Heart left ventricle (tissue), 16 donors: Measurements from ENCODE around the gene ARHGAP18. TPM values are rescaled to one million over a fixed set of nuclear protein-coding genes. Genes with fewer than 3 reads are reported as not detected.

Experiments used
- ATAC-seq, 4 donors: fragments of 200-7000 bp; cut with Tn5 transposase; one replicate each; pipeline ENCODE4 v1.9.1; 2020 to 2022; ENCODE audit warnings: moderate library complexity in 4 of 4, mild to moderate bottlenecking in 3 of 4, moderate number of reproducible peaks in 1 of 4
- DNase-seq, 5 donors: peaks; one replicate each; pipeline ENCODE4 v3.0.0-alpha.2; 2020
- H3K27ac ChIP-seq, 12 donors: fragments of 200-600 bp; sonication (generic) in 4 of 12; one replicate each; pipeline versions ENCODE4 v1.5.0 to v1.8.0; 2016 to 2022; ENCODE audit warnings: mild to moderate bottlenecking in 2 of 12
- H3K27me3 ChIP-seq, 9 donors: fragments of 200-600 bp; sonication (generic) in 2 of 9; one replicate each; pipeline versions ENCODE4 v1.5.1 to v1.8.0; 2016 to 2022; ENCODE audit warnings: mild to moderate bottlenecking in 3 of 9
- H3K36me3 ChIP-seq, 9 donors: fragments of 200-600 bp; sonication (generic) in 2 of 9; one replicate each; pipeline versions ENCODE4 v1.5.0 to v1.8.0; 2018 to 2022; ENCODE audit warnings: mild to moderate bottlenecking in 2 of 9
- H3K4me1 ChIP-seq, 12 donors: fragments of 200-600 bp; sonication (generic) in 4 of 12; one replicate each; pipeline versions ENCODE4 v1.5.0 to v1.8.0; 2016 to 2022; ENCODE audit warnings: mild to moderate bottlenecking in 3 of 12
- H3K4me3 ChIP-seq, 12 donors: fragments of 200-600 bp; sonication (generic) in 4 of 12; one replicate each; pipeline versions ENCODE4 v1.5.0 to v1.8.0; 2017 to 2022; ENCODE audit warnings: mild to moderate bottlenecking in 9 of 12, moderate library complexity in 4 of 12
- H3K9me3 ChIP-seq, 12 donors: fragments of 200-600 bp; sonication (generic) in 4 of 12; one replicate each; pipeline versions ENCODE4 v1.5.0 to v1.8.0; 2016 to 2022; ENCODE audit warnings: mild to moderate bottlenecking in 1 of 12
- CTCF ChIP-seq, 12 donors: fragments of 200-600 bp; sonication (generic) in 4 of 12; IDR thresholded peaks; one replicate each; pipeline versions ENCODE4 v1.5.0 to v1.8.0; 2018 to 2022; ENCODE audit warnings: antibody characterized with exemption in 12 of 12, mild to moderate bottlenecking in 5 of 12
- POLR2A ChIP-seq, 2 donors: fragments of 450-650 bp; IDR thresholded peaks; one replicate each; pipeline ENCODE4 v1.6.1; 2017; ENCODE audit warnings: antibody characterized with exemption in 2 of 2, mild to moderate bottlenecking in 2 of 2, moderate library complexity in 2 of 2
- WGBS, 4 donors: extraction: QIAGEN DNeasy Blood & Tissue Kit in 2 of 4; methylation state at CpG; one replicate each; pipeline versions ENCODE4 v1.1.5 to v1.1.7; 2013 to 2018; 5-methylcytosine and 5-hydroxymethylcytosine counted together
- intact Hi-C, 10 donors: fragments of 100-400 bp; cut with DNase I; formaldehyde crosslinking; loops; one replicate each; pipeline versions ENCODE4 v1.11.1 to v1.14.2; 2022
- polyA plus RNA-seq, 2 donors: library from polyadenylated mRNA; stranded (reverse); fragments of 200-250 nt; gene quantifications; one replicate each; pipeline ENCODE4 v1.2.3, GENCODE V29; 2013
- total RNA-seq, 9 donors: library from RNA; depleted of rRNA in 2 of 9; stranded (reverse); fragments of >200 nt in 2 of 9; fragmentation: NEBNext Ultra II Directional in 3 of 9; extraction: Animal tissue kit (Norgen Biotek cat#: 25700) in 3 of 9; gene quantifications; one replicate each; pipeline versions ENCODE4 v1.1.0 to v1.2.4, GENCODE V29; 2016 to 2023
- donor health status: ischemic (EF 13 %, LVEDD 7.1; RV severe dilation, severe dysfunction).
- donor health status: healthy with polysubstance abuse.
- donor health status: DM: no; HTN: yes; CAD: no.
- donor health status: DM: no; HTN: no; CAD: no.
- donor health status: ischemic (EF 25% LVEDD 6.9; RV normal size, moderate dysfunction).
- donor health status: ischemic (EF 25% LVEDD 5.7; RV mildly dilated, moderate dysfunction).
- donor health status: healthy.
- donor health status: DM: yes; HTN: yes; CAD: no.
- donor health status: ischemic (EF 35%, LVEDD 5.7; RV mildly dilated, moderate dysfunction).
- donor health status: nonischemic (EF 11% LVEDD 7.7; RV severe dilation, severe dysfunction).
- donor health status: DM: yes; HTN: yes; CAD: no.
- donor health status: PGD.
- donor health status: ischemic (EF 29% LVEDD 5.4; RV normal size, mild dysfunction).
- donor health status: nonischemic (EF 23%, LVEDD 6.1; RV moderate dilation, normal function).

Gene ARHGAP18
- total and polyA plus RNA-seq, 11 donors = 1.6 to 26.4 (median 3.9) TPM

GRCh38 chr6:129691709-129692108 lies 18.3 kb downstream of the ARHGAP18 start:
- Histone ChIP-seq H3K36me3 (no peaks in the 10 kb centered on the region), H3K4me1 (peaks cover 0 to 87% (median 5%) of the 10 kb centered on the region in 12 donors), H3K27ac (peak overlapping the region in 1 of 12 donors; percentile 65), H3K4me3 (no peak overlapping the region), H3K9me3 (no peaks in the 10 kb centered on the region), H3K27me3 (no peaks in the 10 kb centered on the region)
- intact Hi-C loops = no loop called here
- no peak for DNase-seq
- TF ChIP-seq CTCF (IDR thresholded peaks at IDR 0.05) (no peak), POLR2A (IDR thresholded peaks at IDR 0.05) (no peak)
- ATAC-seq = no peak
- WGBS, 4 donors = 17 to 64% (median 52%) methylated on average over 1 of the region's 1 CpG

DNA sequence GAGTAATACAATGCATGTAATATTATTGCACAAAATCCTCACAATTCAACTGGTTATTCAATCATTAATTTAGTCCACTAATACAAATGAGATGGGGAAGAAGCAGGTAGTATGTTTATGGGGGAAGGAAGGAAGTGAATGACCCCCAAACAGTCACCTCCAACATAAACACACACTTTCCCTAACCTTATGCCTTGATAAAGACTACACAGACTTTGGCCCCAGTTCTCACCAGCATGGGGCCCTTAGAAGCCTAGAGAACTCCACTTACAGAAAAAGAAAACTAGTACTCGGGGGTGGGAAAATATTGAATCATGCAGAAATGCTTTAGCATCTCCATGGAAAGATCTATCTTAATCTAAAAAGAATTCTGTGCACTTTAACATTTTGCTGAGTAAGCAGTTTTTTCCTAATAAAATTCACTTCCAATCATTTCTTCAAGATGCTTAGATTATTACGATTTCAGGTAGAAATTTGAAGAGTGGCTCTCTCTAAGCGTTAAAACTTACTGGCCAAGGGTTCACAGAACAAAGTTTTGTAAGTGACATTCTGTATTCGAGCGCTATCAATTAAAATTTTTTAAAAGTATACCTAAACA lies 18.8 kb downstream of the ARHGAP18 start:
- ATAC-seq (no peak), DNase-seq (no peak)
- Histone ChIP-seq H3K27ac (no peak overlapping the region), H3K4me1 (peaks cover 0 to 87% (median 4%) of the 10 kb centered on the region in 12 donors), H3K4me3 (no peak overlapping the region), H3K27me3 (no peaks in the 10 kb centered on the region), H3K36me3 (no peaks in the 10 kb centered on the region), H3K9me3 (no peaks in the 10 kb centered on the region)
- TF ChIP-seq POLR2A (IDR thresholded peaks at IDR 0.05) = no peak
- WGBS, 4 donors = 82 to 97% (median 91%) methylated on average over 5 of the region's 5 CpGs
- intact Hi-C loops = no loop called here

DNA sequence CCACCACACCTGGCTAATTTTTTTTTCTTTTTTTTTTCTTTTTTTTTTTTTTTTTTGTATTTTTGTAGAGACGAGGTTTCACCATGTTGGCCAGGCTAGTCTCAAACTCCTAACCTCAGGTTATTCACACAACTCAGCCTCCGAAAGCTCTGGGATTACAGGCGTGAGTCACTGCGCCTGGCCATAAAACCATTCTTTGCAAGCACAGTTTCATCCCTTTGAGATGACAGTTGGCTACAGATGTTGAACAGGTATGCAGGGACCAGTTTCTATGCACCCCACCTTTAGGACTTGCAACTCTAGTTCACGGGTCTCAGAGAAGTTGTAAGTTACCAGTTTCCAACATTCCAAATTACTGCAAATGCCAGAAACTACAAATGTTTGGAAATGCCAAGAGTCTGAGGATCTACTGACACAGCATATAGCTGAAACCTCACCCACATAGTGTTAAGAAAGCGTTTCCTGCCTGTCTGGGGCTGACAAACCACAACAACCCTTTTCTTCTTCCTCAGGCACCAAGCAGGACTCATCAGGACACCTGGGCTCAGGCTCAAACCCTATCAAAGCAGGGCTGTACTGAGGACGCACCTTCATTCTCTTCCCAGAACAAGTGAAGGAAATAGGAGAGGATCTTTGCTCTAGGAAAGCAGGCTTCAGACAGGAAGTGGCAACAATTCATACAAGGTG lies 22.9 kb downstream of the ARHGAP18 start:
- intact Hi-C loops = no loop called here
- DNase-seq (no peak), ATAC-seq (peak in 2 of 4 donors; percentile 41 to 73)
- Histone ChIP-seq H3K4me3 (peak overlapping the region in 1 of 12 donors; percentile 25), H3K27ac (peak overlapping the region in 4 of 12 donors; percentile 1 to 92 (median 34)), H3K36me3 (no peaks in the 10 kb centered on the region), H3K9me3 (no peaks in the 10 kb centered on the region), H3K4me1 (peaks cover 0 to 92% (median 16%) of the 10 kb centered on the region in 12 donors), H3K27me3 (no peaks in the 10 kb centered on the region)
- TF ChIP-seq POLR2A (IDR thresholded peaks at IDR 0.05) (no peak), CTCF (IDR thresholded peaks at IDR 0.05) (no peak)
- 72 to 85% (median 81%) methylated on average over 7 of the region's 7 CpGs for WGBS, 4 donors

DNA sequence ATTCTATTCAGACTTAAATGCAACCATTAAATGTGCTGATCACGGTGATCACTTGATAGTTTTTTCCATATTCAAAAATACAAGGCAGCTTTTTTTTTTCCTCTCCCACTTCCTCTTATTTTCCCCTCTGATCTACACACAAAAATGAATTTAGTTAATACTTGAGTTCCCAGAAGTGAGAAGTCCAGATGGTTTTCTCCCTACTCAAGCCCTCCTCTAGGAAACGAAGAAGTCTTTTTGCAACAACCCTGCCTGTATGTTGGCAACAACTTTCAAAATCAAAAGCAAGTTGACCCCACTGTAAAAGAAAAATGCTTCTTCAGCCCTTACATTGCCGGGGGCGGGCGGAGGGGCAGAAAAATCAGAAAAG lies 24.3 kb downstream of the ARHGAP18 start:
- intact Hi-C loops = no loop called here
- no peak for TF ChIP-seq POLR2A (IDR thresholded peaks at IDR 0.05)
- no peak for TF ChIP-seq CTCF (IDR thresholded peaks at IDR 0.05)
- Histone ChIP-seq H3K36me3 (no peaks in the 10 kb centered on the region), H3K4me1 (peaks cover 0 to 99% (median 16%) of the 10 kb centered on the region in 12 donors), H3K9me3 (no peaks in the 10 kb centered on the region), H3K27ac (peak overlapping the region in 11 of 12 donors; percentile 19 to 92 (median 68)), H3K27me3 (no peaks in the 10 kb centered on the region), H3K4me3 (peak overlapping the region in 1 of 12 donors; percentile 15)
- WGBS, 4 donors = 70 to 76% (median 73%) methylated on average over 5 of the region's 5 CpGs
- DNase-seq = no peak
- ATAC-seq = peak in 1 of 4 donors; percentile 16
